GM10847 (cell line): ENCODE data around the gene CLOCK.

Experiments
- POLR2A ChIP-seq: IDR thresholded peaks from 2 replicates; pipeline ENCODE4 v1.6.1; 2011; ENCODE audit not compliant: insufficient read length; ENCODE audit errors: extremely low read depth

Gene CLOCK

DNA sequence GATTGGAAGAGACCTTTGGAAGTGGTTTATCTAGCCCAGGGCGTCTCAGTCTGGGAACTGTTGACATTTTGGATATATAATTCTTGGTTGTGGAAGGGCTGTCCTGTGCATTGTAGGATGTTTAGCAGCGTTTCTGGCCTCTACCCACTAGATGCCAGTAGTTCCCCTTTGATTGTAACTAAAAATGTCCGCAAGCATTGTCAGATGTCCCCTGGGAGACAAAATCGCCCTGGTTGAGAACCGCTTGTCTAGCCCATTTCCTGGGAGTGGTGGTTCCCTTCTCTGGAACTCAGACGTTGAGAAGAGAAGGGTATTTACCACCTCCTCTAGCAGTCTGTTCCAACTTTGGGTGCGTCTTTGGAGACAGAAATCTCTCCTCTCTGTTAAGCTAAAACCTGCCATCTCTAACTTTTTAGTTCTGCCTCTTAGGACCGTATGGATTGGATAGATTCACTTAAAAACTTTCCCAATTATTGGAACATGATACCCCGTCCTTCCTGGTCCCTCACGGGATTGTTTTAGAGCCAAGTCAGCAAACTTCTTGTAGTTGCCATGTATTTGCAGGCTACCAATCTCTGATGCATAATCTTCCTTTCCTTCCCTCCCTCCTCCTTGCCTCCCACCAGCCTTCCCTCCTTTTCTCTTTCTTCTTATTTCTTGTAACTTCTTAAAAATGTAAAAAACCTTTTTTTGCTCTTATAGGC is 137.1 kb downstream of the CLOCK start:
- TF ChIP-seq POLR2A: no peak

DNA sequence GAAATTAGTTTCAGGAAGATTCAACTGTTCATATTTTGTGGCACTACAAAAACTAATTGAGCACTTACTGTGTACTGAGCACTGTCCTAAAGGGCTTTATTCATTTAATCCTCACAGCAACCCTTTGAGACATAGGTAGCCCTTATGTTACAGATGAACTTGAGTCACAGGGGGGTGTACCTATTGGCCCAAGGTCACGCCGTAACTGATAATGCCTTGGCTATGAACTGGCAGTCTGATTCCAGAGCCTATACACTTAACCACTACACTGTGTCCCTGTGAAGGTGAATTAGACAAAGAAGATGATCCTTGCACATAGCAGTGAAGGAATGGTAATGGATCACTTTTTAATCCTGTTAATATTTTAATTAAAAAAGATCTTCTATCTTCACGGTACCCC is 138.9 kb downstream of the CLOCK start:
- no peak for TF ChIP-seq POLR2A

DNA sequence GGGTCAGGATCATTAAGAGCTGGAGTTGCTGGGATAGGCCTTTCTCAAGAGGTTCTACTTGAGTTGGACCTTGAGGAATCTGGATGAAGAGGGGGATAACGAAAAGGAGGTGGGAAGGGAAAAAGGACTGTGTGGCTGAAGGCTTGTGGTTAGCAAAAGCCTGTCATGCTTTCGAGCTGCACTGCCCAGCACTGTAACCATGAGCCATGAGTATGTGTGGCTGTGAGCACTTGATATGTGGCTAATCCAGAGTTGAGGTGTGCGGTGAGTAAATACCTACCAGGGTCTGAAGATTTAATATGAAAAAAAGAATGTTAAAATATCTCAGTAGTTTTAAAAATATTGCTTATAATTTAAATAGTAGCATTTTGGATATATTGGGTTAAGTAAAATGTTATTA is 139.6 kb downstream of the CLOCK start:
- no peak for TF ChIP-seq POLR2A

DNA sequence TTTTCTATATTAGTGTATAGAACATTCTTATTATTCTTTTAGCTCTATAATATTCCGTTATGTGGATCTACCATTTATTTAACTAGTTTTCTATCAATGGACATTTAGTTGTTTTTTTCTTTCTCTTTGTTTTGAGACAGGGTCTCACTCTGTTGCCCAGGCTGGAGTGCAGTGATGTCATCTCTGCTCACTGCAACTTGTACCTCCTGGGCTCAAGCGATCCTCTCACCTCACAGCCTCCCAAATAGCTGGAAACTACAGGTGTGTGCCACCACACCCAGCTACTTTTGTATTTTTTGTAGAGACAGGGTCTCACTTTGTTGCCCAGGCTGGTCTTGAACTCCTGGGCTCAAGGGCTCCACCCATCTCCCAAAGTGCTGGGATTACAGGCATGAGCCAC is 140.2 kb downstream of the CLOCK start:
- TF ChIP-seq POLR2A: no peak

DNA sequence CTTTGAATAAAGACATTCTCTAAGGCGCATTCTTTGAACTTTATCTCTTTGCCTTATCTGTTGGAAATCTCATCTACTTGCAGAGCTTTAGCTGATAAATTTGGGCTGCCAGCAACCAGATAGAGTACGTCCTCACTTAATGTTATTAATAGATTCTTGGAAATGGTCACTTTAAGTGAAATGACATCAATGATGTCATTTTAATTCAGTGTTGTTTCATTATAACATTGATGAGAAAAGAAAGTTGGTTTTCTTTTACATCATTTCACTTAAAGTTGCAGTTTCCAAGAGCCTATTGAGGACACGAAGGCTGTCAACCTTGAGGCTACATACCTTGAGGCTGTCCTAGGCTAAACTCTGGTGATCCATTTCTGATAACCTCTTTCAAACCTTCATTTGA is 141.6 kb downstream of the CLOCK start:
- no peak for TF ChIP-seq POLR2A

DNA sequence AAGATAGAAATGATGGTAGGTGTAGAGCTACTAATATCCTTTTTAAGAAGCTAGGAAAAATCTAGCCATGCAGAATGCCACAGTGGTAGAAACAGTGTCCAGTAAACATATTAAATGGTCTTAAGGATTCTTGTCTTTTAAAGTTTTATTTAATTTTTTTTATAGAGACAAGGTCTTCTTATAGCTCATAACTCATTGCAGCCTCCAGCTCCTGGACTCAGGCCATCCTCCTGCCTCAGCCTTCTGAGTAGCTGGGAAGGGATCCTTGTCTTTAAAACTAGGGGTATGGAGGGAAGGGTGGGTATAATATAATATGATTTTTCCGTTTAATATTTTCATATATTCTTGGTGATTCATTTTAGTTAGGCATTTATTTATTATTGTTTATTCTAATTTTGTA is 147.1 kb downstream of the CLOCK start:
- no peak for TF ChIP-seq POLR2A

DNA sequence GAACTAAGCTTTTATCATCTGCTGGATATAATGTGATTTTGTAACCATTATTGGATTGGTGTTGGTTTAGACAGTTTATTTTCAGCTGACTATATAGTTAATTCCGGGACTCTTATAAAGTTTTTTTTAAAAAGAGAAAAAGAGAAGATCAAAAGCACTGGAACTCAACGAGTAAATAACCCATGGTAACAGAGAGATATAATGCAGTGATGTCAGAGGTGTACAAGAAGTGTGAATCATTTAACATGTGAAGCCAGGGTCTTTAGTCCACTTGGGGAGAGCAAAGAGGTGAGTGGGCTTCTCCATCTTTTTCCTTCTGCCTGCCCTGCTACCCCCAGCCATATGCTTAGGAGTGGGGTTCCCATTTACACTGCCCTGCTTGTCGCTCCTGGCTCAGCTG is 147.7 kb downstream of the CLOCK start:
- TF ChIP-seq POLR2A: no peak

DNA sequence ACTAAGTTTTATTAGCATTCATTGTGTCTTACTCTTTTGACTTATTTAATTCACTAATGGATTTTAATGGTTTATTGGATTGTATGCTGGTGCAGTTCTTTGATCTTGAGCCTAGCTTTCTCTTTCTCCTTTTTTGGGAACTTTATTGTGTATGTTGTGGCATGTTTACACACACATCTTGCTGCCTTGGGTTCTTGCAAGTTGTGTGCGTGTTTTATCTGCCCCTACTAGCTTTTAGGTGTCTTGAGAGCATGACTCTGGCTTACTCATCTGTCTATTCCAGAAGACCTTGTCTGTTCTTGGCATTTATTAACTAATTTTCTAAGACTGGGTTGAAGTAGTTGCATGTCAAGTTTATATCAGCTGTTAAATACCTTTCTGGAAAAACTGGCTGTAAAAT is 148.2 kb downstream of the CLOCK start:
- no peak for TF ChIP-seq POLR2A

DNA sequence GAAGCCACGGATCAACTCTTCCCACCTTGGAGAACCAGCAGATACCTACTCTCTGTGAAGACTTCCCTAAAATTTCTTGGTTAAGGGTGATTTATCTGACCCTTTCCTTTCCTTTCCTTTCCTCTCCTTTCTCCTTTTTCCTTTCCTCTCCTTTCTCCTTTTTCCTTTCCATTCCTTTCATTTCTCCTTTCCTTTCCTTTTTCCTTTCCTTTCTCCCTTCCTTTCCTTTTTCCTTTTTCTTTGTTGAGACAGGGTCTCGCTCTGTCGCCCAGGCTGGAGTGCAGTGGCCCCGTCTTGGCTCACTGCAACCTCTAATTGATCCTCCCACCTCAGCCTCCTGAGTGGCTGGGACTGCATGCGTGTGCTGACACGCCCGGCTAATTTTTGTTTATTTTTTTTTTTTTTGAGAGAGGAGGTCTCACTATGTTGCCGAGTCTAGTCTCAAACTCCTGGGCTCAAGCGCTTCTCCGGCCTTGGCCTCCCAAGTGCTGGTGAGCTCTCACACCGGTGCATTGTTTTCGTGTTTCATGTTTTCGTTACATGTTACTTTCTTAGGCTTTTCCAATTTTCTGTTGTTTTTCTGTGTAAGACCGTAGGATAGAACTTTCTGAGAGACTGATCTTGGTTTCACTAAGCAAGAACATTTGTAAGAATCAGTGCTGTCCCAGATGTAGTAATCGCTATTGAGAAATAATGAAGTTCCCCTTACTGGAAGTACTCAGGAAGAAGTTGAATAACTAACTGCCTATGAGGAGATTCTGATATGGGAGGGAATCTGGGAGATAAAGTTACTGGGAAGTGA is 149.0 kb downstream of the CLOCK start:
- no peak for TF ChIP-seq POLR2A

DNA sequence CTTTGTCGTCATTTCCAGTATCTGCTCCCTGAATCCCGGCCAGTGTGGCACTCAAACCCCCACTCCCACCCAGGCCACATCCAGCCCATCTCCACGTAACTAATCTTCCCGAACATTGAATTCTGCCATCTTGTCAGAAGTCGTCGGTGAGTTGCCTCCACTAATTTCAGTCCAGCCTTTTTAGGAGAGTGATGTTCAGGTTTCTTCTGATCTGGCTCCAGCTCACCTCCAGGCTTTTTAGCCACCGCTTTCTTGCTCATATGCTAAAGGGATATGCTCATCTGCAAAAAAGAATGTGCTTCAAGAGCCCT is 149.6 kb downstream of the CLOCK start:
- TF ChIP-seq POLR2A: no peak

DNA sequence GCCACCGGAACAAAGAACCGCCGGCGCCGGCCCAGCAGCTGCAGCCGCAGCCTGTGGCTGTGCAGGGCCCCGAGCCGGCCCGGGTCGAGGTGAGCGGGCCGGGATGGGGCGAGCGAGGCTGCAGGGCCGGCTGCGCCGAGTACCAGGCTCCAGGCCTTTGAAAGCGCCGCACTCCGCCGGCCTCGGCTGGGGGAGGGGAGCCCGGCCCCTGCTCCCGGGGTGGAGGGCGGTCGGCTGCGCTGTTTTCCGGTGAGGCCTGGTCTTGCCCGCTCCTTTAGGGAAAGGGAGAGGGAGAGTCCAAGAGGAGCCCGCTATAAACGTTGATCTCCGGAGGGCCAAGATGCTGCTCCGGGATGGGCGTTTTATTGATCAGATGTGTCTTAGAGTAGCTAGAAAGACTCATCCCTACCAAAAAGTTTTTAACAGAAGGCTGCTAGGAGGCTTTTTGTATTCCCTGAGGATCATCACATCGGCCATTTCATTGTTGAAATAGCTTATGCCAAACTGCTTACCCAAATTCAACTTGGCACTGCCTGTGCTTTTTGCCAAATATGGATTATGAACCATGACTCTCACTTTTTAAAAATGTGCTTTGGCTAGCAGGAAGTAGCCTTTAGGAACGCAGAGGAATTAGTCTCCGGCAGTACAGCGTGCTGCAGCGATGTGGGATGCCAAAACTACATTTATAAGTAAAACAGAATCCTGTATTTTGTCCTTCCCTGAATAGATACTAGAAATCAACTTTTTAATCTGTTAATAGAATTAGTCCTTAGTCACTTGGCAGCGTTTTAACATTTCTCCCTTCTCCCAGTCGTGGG is 150.2 kb downstream of the CLOCK start:
- TF ChIP-seq POLR2A: no peak

DNA sequence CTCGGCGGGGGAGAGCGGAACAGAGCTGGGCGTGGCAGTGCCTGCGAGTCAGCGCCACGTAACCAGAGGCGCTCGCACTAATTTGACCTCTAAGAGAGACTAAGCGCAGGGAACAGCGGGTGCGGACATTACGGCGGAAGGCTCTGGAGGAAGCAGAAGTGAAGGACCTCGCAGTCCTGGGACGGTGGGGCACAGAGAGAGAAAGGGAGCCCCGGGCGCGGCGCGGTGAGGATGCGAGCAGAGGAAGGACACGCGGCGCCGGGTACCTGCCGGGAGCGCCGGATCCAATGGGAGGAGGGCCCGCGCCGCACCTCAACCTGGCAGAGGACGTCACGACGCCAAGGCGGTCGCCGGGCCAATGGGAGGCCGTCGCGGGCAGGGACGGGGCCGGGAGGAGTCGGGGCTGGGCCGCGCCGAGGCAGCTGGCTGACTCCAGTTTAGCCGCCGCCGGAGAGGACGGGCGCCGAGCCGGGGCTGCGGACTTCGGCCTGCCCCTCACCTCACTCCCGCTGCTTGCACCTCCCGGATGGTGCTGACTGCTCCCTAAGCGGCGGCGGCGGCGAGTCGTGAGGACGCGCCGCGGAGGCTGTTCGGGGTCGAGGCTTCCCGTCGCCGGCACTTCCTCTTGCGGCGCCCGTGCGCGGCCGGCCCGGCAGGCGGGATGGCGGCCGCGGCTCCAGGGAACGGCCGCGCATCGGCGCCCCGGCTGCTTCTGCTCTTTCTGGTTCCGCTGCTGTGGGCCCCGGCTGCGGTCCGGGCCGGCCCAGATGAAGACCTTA is 151.0 kb downstream of the CLOCK start, which contains the start of gene TMEM165:
TMEM165 (plus strand) TSS at position 429 of the 779 bp plus-strand sequence; CDS start at position 662, 233 bp downstream.
- peak; percentile 92 for TF ChIP-seq POLR2A

DNA sequence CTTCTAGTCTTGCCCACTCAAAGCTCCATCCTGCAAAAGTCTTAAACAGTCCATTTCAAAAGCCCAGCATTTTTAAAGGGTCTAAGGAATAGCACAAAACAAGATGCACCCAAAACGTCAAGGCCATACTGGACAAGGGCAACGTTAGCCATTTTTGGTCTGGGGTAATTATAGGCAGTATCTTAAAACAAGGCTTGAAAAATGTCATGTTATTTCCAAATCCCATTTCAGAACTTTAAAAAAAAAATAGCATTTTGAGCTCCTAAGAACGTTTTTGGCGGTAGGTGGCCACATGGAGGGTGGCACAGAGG is 151.5 kb downstream of the CLOCK start:
- no peak for TF ChIP-seq POLR2A

DNA sequence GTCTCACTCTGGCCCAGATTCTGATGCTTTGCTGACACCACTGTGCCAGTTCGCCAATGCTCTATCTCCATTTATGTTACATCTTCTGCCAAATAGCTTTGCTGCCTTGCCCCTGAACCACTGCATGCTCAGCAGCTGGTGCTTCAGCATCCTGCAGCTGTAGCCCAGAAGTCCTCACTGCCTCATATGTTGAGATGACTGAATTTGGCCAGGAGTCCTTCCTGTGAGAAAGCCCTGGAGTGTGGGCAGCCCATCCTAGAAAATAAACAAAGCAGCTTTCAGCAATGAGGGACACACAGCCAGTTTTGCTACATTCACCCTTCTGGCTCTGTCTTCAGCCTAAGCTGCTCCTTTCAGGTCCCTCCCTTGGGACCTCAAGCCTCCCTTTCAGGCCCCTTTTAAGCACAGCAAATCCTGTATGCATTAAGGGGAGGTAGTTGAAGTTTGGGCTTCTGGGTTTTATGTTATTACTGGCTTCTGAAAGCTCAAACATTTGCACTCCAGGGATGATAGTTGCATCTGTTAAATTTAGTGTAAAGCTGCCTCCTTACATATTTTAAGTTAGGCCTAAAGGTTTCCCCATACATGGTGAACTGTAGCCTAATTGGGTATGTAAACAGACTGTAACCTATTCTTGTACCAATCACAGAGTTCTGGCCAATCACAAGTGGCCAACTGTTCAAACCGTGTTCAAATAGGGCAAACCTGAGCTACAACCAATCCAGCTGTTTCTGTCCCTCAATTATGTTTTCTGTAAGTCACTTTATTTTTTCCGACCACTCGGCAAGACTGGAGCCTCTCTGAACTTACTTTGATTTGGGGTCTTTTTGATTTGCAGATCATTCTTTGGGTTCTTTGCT is 153.0 kb downstream of the CLOCK start:
- TF ChIP-seq POLR2A: no peak

DNA sequence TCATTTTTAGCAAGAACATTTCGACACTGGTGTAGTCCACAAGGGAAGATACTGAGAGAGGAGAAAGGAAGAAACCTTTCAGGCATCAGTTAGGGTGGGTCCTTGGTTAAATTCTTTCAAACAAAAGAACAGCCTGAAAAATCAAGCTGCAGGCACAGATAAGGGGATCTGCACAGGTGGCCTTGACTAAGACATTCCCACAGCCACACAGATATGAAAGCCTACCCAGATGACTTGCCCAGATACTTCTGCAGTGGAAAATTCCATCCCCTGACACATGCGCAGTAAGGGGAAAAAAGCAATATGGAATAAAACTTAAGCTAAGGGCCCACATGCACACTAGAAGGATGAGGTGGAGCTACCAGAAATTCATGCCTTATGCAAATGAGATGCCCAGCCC is 159.9 kb downstream of the CLOCK start:
- TF ChIP-seq POLR2A: no peak

DNA sequence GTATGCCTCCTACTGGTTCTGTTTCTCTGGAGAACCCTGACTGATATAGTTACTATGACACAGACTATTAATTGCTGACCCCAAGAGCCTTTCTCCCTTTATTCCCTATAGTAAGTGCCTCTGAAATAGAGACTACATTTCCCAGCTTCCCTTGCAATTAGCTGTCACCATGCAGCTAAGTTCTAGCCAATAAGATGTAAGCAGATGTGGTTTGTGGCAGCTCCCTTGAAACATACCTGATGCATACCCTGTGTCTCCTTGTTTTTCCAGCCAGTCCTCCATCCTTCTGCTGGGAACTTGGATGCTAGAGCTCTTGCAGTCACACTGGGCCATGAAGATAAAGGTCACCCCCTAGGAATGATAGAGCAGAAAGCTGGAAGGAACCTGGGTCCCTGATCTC is 160.6 kb downstream of the CLOCK start:
- TF ChIP-seq POLR2A: no peak
